GM19463 (cell line): ENCODE data around the gene TENM3.
A peak's percentile ranks its signal among the peaks of the same experiment; 100 is the strongest.
"Not testable (repeated sequence)": the region's sequence is repeated elsewhere in the genome, so short reads cannot be mapped to it uniquely, and the experiment has no call there.

Source experiments
- ATAC-seq: cut with Tn5 transposase; IDR thresholded peaks from one replicate; pipeline ENCODE4 v1.9.1; 2021; ENCODE audit warnings: mild to moderate bottlenecking, moderate library complexity; ENCODE audit not compliant: unreplicated experiment

TENM3 gene

GRCh38 chr4:182385897-182386296, 142.7 kb downstream of the TENM3 start:
- no peak for ATAC-seq

GRCh38 chr4:182386576-182386975, 143.4 kb downstream of the TENM3 start:
- not testable (repeated sequence) for ATAC-seq

GRCh38 chr4:182391111-182391684, 148.0 kb downstream of the TENM3 start:
- ATAC-seq: no peak

GRCh38 chr4:182394181-182394580, 151.0 kb downstream of the TENM3 start:
- no peak for ATAC-seq

GRCh38 chr4:182400081-182400480, 156.9 kb downstream of the TENM3 start:
- ATAC-seq: no peak

GRCh38 chr4:182400790-182401189, 157.6 kb downstream of the TENM3 start:
- no peak for ATAC-seq

GRCh38 chr4:182404376-182404775, 161.2 kb downstream of the TENM3 start:
- no peak for ATAC-seq

- no peak for ATAC-seq
Observed at GRCh38 chr4:182405087-182405486, 161.9 kb downstream of the TENM3 start.

GRCh38 chr4:182409271-182409670, 166.1 kb downstream of the TENM3 start:
- no peak for ATAC-seq

- no peak for ATAC-seq
Observed at GRCh38 chr4:182411391-182411790, 168.2 kb downstream of the TENM3 start.

- ATAC-seq: no peak
Observed at GRCh38 chr4:182413550-182413949, 170.3 kb downstream of the TENM3 start.

- ATAC-seq: no peak
Observed at GRCh38 chr4:182415116-182415515, 171.9 kb downstream of the TENM3 start.

GRCh38 chr4:182416067-182416466, 172.9 kb downstream of the TENM3 start:
- ATAC-seq: no peak

- peak; percentile 48 for ATAC-seq
Observed at GRCh38 chr4:182418054-182418734, 175.0 kb downstream of the TENM3 start.

- ATAC-seq: no peak
Observed at GRCh38 chr4:182420189-182420588, 177.0 kb downstream of the TENM3 start.

- ATAC-seq: no peak
Observed at GRCh38 chr4:182421753-182422152, 178.6 kb downstream of the TENM3 start.

GRCh38 chr4:182425302-182425701, 182.1 kb downstream of the TENM3 start:
- no peak for ATAC-seq

- no peak for ATAC-seq
Observed at GRCh38 chr4:182426901-182427300, 183.7 kb downstream of the TENM3 start.

GRCh38 chr4:182427554-182427953, 184.4 kb downstream of the TENM3 start:
- ATAC-seq: no peak

GRCh38 chr4:182429896-182430295, 186.7 kb downstream of the TENM3 start:
- ATAC-seq: no peak

GRCh38 chr4:182432819-182433218, 189.6 kb downstream of the TENM3 start:
- no peak for ATAC-seq

- no peak for ATAC-seq
Observed at GRCh38 chr4:182434720-182435119, 191.5 kb downstream of the TENM3 start.

- ATAC-seq: no peak
Observed at GRCh38 chr4:182435401-182435800, 192.2 kb downstream of the TENM3 start.
